GM23338 (cell line): ENCODE measurements around the gene TSHZ2. TPM values are rescaled to one million over a fixed set of nuclear protein-coding genes. Genes with fewer than 3 reads are reported as not detected.

Experiments used
- ATAC-seq: fragments of 200-7000 bp; cut with Tn5 transposase; 3 replicates; pipeline ENCODE4 v1.9.1; 2020
- DNase-seq: peaks from one replicate; pipeline ENCODE4 v3.0.0-alpha.2; 2015; ENCODE audit warnings: low spot score
- H2AFZ ChIP-seq: fragments of 200-600 bp; sonication (generic); 2 replicates; pipeline ENCODE4 v1.8.0; 2016; ENCODE audit warnings: antibody characterized with exemption, mild to moderate bottlenecking, moderate library complexity
- H3F3A ChIP-seq: fragments of 200-600 bp; sonication (generic); replicated peaks from 2 replicates; pipeline ENCODE4 v1.8.0; 2017; ENCODE audit warnings: antibody characterized with exemption, mixed run types, low read depth
- H3K27ac ChIP-seq: fragments of 200-600 bp; sonication (generic); 2 replicates; pipeline ENCODE4 v1.6.1; 2016; ENCODE audit warnings: low read depth
- H3K27me3 ChIP-seq: fragments of 200-600 bp; sonication (generic); 2 replicates; pipeline ENCODE4 v1.8.0; 2016; ENCODE audit warnings: mild to moderate bottlenecking, mixed run types, moderate library complexity; ENCODE audit not compliant: insufficient read depth
- H3K36me3 ChIP-seq: fragments of 200-600 bp; sonication (generic); 2 replicates; pipeline ENCODE4 v1.8.0; 2016; ENCODE audit warnings: mild to moderate bottlenecking; ENCODE audit not compliant: insufficient read depth
- H3K4me1 ChIP-seq: fragments of 200-600 bp; sonication (generic); 2 replicates; pipeline ENCODE4 v1.8.0; 2016; ENCODE audit warnings: mild to moderate bottlenecking, moderate library complexity; ENCODE audit not compliant: insufficient read depth
- H3K4me2 ChIP-seq: fragments of 200-600 bp; sonication (generic); 2 replicates; pipeline ENCODE4 v1.7.1; 2017; ENCODE audit warnings: mixed run types
- H3K4me3 ChIP-seq: fragments of 200-600 bp; sonication (generic); 2 replicates; pipeline ENCODE4 v1.6.1; 2016; ENCODE audit warnings: mixed run types
- H3K79me2 ChIP-seq: fragments of 200-600 bp; sonication (generic); replicated peaks from 2 replicates; pipeline ENCODE4 v1.8.0; 2017; ENCODE audit warnings: mild to moderate bottlenecking; ENCODE audit not compliant: insufficient read depth
- H3K9me2 ChIP-seq: fragments of 200-600 bp; sonication (generic); 2 replicates; pipeline ENCODE4 v1.8.0; 2017; ENCODE audit not compliant: insufficient read depth
- H4K20me1 ChIP-seq: fragments of 200-600 bp; sonication (generic); replicated peaks from 2 replicates; pipeline ENCODE4 v1.8.0; 2017; ENCODE audit warnings: mild to moderate bottlenecking; ENCODE audit not compliant: insufficient read depth
- H3K27ac Mint-ChIP-seq: 2 replicates; pipeline ENCODE4 v1.8.0; 2020; ENCODE audit warnings: inconsistent platforms, mild to moderate bottlenecking, moderate library complexity, mixed read lengths
- H3K27me3 Mint-ChIP-seq: 3 replicates; pipeline ENCODE4 v1.8.0; 2022; ENCODE audit warnings: low read depth, mild to moderate bottlenecking, moderate library complexity, mixed read lengths, inconsistent platforms; ENCODE audit not compliant: insufficient read depth, poor library complexity
- H3K36me3 Mint-ChIP-seq: 3 replicates; pipeline ENCODE4 v1.8.0; 2021; ENCODE audit warnings: low read depth, mild to moderate bottlenecking, inconsistent platforms, moderate library complexity, mixed read lengths
- H3K4me1 Mint-ChIP-seq: 3 replicates; pipeline ENCODE4 v1.8.0; 2020; ENCODE audit warnings: mild to moderate bottlenecking, inconsistent platforms, mixed read lengths
- H3K4me3 Mint-ChIP-seq: 3 replicates; pipeline ENCODE4 v1.8.0; 2021; ENCODE audit warnings: moderate library complexity, mild to moderate bottlenecking, inconsistent platforms, mixed read lengths
- H3K9me3 Mint-ChIP-seq: 3 replicates; pipeline ENCODE4 v1.8.0; 2020; ENCODE audit warnings: moderate library complexity, mild to moderate bottlenecking, inconsistent platforms, mixed read lengths
- CREB1 ChIP-seq: fragments of 250-450 bp; sonication (Bioruptor Pico); IDR thresholded peaks from 2 replicates; pipeline ENCODE4 v1.5.0; 2020; ENCODE audit warnings: low read depth, mild to moderate bottlenecking, moderate library complexity
- EZH2 ChIP-seq: fragments of 200-600 bp; sonication (generic); IDR thresholded peaks from one replicate; pipeline ENCODE4 v1.8.0; 2017; ENCODE audit warnings: antibody characterized with exemption, mild to moderate bottlenecking, low read depth; ENCODE audit not compliant: unreplicated experiment
- EZH2phosphoT487 ChIP-seq: fragments of 200-600 bp; sonication (generic); IDR thresholded peaks from one replicate; pipeline ENCODE4 v1.8.1; 2018; ENCODE audit warnings: antibody characterized with exemption; ENCODE audit not compliant: unreplicated experiment
- JUNB ChIP-seq: IDR thresholded peaks from one replicate; pipeline ENCODE4 v1.6.1; 2016; ENCODE audit warnings: antibody characterized with exemption; ENCODE audit not compliant: unreplicated experiment
- NANOG ChIP-seq: IDR thresholded peaks from 2 replicates; pipeline ENCODE4 v1.6.1; 2016; ENCODE audit warnings: antibody characterized with exemption, borderline replicate concordance
- POLR2AphosphoS5 ChIP-seq: IDR thresholded peaks from 2 replicates; pipeline ENCODE4 v1.6.1; 2016; ENCODE audit warnings: antibody characterized with exemption, low read depth
- STAT1 ChIP-seq: IDR thresholded peaks from one replicate; pipeline ENCODE4 v1.6.1; 2016; ENCODE audit warnings: antibody characterized with exemption; ENCODE audit not compliant: unreplicated experiment
- ZNF114 ChIP-seq: fragments of 250-450 bp; sonication (Bioruptor Pico); IDR thresholded peaks from 2 replicates; pipeline ENCODE4 v1.5.0; 2020; ENCODE audit warnings: mild to moderate bottlenecking, moderate library complexity
- ZNF331 ChIP-seq: fragments of 250-450 bp; sonication (Bioruptor Pico); IDR thresholded peaks from 2 replicates; pipeline ENCODE4 v1.5.0; 2020; ENCODE audit warnings: low read depth, mild to moderate bottlenecking, moderate library complexity
- ZNF462 ChIP-seq: fragments of 250-450 bp; sonication (Bioruptor Pico); IDR thresholded peaks from 2 replicates; pipeline ENCODE4 v1.5.0; 2020; ENCODE audit warnings: mild to moderate bottlenecking, moderate library complexity
- polyA plus RNA-seq: library from polyadenylated mRNA; unstranded; fragments of >200 nt; fragmentation: Nextera tagmentation; extraction: Ambion mirVana; gene quantifications from 2 replicates; pipeline ENCODE4 v1.2.1, GENCODE V29; 2016
- total RNA-seq: library from RNA; depleted of rRNA; stranded (reverse); fragments of >200 nt; shearing (Covaris generic); gene quantifications from 2 replicates; pipeline ENCODE4 v1.2.3, GENCODE V29; 2014
- TF ChIP-seq, protein P1 (sequence below): IDR thresholded peaks from 2 replicates; pipeline ENCODE4 v1.6.1; 2016; ENCODE audit warnings: antibody characterized with exemption
- TF ChIP-seq, protein P2 (sequence below), 2 experiments: fragments of 200-600 bp in 1 of 2; sonication (generic) in 1 of 2; conservative IDR thresholded peaks; 2 replicates each; pipeline versions ENCODE4 v1.5.1 to v1.6.1; 2016 to 2017; ENCODE audit warnings: antibody characterized with exemption in 2 of 2, low read depth in 2 of 2, mild to moderate bottlenecking in 2 of 2, moderate library complexity in 1 of 2
- TF ChIP-seq, protein P3 (sequence below): IDR thresholded peaks from one replicate; pipeline ENCODE4 v1.6.1; 2018; ENCODE audit warnings: antibody characterized with exemption; ENCODE audit not compliant: unreplicated experiment

Gene TSHZ2
- total and polyA plus RNA-seq, 2 experiments from 2014 or later, result 0.49 to 1.3 TPM

DNA sequence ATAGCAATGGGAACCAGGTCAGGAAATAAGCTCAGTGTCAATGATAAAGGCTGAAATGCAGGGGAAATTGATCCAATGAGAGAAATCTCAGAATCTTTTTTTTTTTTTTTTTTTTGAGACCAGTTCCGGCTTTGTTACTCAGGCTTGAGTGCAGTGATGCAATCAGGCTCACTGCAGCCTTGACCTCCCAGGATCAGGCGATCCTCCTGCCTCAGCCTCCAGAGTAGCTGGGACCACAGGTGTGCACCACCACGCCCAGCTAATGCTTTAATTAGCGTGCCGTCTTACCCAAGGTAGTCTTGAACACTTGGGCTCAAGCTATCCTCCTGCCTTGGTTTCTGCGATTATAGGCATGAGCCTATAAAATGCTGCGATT, 325.0 kb downstream of the TSHZ2 start:
- Mint-ChIP-seq H3K4me1 (no peaks in the 10 kb centered on the region), H3K4me3 (no peak overlapping the region), H3K27ac (no peak overlapping the region), H3K27me3 (peaks cover 2% of the 10 kb centered on the region), H3K36me3 (no peaks in the 10 kb centered on the region), H3K9me3 (no peaks in the 10 kb centered on the region)
- Histone ChIP-seq H3K27me3 (no peaks in the 10 kb centered on the region), H3K4me1 (no peaks in the 10 kb centered on the region), H3K4me2 (no peak overlapping the region), H3K9me2 (no peaks in the 10 kb centered on the region), H3K36me3 (no peaks in the 10 kb centered on the region), H3F3A (no peaks in the 10 kb centered on the region), H4K20me1 (no peaks in the 10 kb centered on the region), H3K4me3 (no peak overlapping the region), H3K79me2 (no peaks in the 10 kb centered on the region), H2AFZ (no peak overlapping the region), H3K27ac (no peak overlapping the region)
- no peak for DNase-seq
- no peak for TF ChIP-seq POLR2AphosphoS5
- no peak for TF ChIP-seq ZNF331 (CRISPR knock-in tag)
- no peak for TF ChIP-seq ZNF114 (CRISPR knock-in tag)
- no peak for TF ChIP-seq STAT1
- TF ChIP-seq, protein P1, sequence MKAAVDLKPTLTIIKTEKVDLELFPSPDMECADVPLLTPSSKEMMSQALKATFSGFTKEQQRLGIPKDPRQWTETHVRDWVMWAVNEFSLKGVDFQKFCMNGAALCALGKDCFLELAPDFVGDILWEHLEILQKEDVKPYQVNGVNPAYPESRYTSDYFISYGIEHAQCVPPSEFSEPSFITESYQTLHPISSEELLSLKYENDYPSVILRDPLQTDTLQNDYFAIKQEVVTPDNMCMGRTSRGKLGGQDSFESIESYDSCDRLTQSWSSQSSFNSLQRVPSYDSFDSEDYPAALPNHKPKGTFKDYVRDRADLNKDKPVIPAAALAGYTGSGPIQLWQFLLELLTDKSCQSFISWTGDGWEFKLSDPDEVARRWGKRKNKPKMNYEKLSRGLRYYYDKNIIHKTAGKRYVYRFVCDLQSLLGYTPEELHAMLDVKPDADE, result no peak
- TF ChIP-seq EZH2phosphoT487, result no peak
- no peak for TF ChIP-seq EZH2
- TF ChIP-seq JUNB, result no peak
- TF ChIP-seq CREB1 (CRISPR knock-in tag), result no peak
- TF ChIP-seq, protein P2, sequence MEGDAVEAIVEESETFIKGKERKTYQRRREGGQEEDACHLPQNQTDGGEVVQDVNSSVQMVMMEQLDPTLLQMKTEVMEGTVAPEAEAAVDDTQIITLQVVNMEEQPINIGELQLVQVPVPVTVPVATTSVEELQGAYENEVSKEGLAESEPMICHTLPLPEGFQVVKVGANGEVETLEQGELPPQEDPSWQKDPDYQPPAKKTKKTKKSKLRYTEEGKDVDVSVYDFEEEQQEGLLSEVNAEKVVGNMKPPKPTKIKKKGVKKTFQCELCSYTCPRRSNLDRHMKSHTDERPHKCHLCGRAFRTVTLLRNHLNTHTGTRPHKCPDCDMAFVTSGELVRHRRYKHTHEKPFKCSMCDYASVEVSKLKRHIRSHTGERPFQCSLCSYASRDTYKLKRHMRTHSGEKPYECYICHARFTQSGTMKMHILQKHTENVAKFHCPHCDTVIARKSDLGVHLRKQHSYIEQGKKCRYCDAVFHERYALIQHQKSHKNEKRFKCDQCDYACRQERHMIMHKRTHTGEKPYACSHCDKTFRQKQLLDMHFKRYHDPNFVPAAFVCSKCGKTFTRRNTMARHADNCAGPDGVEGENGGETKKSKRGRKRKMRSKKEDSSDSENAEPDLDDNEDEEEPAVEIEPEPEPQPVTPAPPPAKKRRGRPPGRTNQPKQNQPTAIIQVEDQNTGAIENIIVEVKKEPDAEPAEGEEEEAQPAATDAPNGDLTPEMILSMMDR (conservative IDR thresholded peaks at IDR 0.05; ENCODE audit: low read depth in 2 of 2), result no peak
- TF ChIP-seq, protein P3, sequence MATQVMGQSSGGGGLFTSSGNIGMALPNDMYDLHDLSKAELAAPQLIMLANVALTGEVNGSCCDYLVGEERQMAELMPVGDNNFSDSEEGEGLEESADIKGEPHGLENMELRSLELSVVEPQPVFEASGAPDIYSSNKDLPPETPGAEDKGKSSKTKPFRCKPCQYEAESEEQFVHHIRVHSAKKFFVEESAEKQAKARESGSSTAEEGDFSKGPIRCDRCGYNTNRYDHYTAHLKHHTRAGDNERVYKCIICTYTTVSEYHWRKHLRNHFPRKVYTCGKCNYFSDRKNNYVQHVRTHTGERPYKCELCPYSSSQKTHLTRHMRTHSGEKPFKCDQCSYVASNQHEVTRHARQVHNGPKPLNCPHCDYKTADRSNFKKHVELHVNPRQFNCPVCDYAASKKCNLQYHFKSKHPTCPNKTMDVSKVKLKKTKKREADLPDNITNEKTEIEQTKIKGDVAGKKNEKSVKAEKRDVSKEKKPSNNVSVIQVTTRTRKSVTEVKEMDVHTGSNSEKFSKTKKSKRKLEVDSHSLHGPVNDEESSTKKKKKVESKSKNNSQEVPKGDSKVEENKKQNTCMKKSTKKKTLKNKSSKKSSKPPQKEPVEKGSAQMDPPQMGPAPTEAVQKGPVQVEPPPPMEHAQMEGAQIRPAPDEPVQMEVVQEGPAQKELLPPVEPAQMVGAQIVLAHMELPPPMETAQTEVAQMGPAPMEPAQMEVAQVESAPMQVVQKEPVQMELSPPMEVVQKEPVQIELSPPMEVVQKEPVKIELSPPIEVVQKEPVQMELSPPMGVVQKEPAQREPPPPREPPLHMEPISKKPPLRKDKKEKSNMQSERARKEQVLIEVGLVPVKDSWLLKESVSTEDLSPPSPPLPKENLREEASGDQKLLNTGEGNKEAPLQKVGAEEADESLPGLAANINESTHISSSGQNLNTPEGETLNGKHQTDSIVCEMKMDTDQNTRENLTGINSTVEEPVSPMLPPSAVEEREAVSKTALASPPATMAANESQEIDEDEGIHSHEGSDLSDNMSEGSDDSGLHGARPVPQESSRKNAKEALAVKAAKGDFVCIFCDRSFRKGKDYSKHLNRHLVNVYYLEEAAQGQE, result no peak
- TF ChIP-seq NANOG, result no peak
- no peak for TF ChIP-seq ZNF462 (CRISPR knock-in tag)
- ATAC-seq, result no peak
